Mesenteric fat pad (tissue), 1 donor: Measurements from ENCODE around the gene ATXN7L1. TPM values are rescaled to one million over a fixed set of nuclear protein-coding genes. Genes with fewer than 3 reads are reported as not detected.
"Not testable (repeated sequence)": the region's sequence is repeated elsewhere in the genome, so short reads cannot be mapped to it uniquely, and the experiment has no call there.

Experiments used
- DNase-seq: peaks from one replicate; pipeline ENCODE4 v3.0.0-alpha.2; 2020; ENCODE audit warnings: low spot score
- total RNA-seq: library from RNA; stranded (reverse); fragmentation: NEBNext Ultra II Directional; extraction: Animal tissue kit (Norgen Biotek cat#: 25700); gene quantifications from one replicate; pipeline ENCODE4 v1.2.1, GENCODE V29; 2021
- donor health status: DM: yes; HTN: yes; CAD: no.

Gene ATXN7L1
- total RNA-seq, 1 donor from 2014 or later: 23.8 TPM

GRCh38 chr7:105712877-105713276 lies 163.5 kb downstream of the ATXN7L1 start:
- DNase-seq: no peak

GRCh38 chr7:105711726-105712402 lies 164.5 kb downstream of the ATXN7L1 start:
- DNase-seq: no peak

DNA sequence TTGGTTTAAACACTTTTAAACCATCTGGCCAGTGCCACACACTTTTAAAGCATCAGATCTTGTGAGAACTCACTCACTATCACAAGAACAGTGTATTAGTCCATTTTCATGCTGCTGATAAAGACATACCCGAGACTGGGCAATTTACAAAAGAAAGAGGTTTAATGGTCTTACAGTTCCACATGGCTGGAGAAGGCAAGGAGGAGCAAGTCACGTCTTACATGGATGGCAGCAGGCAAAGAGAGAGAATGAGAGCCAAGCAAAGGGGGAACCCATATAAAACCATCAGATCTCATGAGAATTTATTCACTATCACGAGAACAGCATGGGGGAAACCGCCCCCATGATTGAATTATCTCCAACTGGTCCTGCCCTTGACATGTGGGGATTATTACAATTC lies 165.7 kb downstream of the ATXN7L1 start:
- not testable (repeated sequence) for DNase-seq

GRCh38 chr7:105708763-105709080 lies 167.7 kb downstream of the ATXN7L1 start:
- no peak for DNase-seq

DNA sequence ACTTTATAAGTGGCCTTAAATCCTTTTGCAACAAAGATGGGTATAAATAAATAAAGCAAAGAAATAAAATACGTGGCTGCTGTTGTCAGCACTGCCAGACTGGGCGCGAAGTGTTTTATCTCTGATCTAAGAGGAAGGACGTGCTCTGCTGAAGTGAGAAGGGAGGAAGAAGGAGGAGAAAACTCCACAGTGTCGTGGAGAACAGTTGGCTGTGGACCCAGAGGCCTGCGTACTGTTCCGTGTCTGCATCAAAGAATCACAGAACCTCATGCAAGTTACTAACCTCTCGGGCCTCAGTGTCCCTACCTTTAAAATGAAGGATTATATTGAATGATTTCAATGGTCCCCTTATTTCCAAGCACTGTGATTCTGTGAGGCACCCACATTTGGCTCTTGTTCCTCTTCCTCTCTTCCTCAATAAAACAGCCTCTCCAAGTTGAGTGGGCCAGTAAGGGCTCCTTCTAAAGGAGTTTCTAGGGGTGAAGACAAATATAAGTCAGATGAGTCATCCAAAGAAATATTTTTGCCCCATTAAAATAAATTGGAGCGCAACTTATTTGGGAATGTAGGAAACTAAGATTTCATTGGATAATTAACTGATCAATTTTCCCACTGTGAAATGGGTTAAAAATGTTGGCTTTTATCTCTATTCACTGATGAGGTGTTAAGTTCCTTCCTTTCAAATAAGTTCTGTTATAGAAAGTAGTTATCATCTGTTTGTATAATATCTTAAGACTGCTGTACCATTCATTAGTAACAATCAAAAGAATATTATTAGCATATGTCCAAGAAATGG lies 168.2 kb downstream of the ATXN7L1 start:
- no peak for DNase-seq

DNA sequence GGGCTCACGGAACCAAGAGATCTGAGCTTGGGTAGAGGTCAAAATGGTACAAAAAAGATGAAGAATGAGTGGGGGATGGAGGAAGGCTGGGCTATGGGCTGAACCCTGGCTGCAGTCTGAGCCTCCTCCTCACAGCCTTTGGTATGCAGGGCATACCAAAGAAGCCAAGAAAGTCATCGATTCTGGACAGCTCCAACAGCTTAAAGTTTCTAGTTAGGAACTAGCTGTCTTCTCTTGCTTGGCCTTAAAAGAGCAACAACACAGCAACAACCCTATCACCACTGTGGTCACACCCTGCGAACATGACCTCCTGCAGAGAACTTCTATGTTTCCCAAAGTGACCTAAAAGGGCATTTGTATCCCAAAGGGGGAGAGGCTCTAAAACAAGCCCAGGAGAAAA lies 169.0 kb downstream of the ATXN7L1 start:
- no peak for DNase-seq

DNA sequence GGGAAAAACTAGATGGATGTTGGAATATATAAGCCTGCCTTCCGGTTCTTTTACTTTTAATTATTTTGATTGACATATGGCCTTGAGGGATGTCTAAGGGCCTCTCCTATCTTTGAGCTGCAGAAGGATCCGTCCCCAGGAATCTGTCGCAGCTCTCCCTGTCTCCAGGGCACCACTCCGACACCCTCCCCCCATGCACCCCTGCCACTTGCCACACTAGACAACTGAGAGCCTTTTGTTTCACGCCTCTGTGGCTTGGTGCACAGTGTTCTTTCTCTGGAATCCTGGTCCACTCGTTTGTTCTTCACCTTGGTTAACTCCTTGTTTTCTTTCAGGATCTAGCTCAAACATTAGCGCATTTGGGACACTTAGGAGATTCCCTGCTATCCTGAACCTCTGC lies 171.0 kb downstream of the ATXN7L1 start:
- DNase-seq: no peak

GRCh38 chr7:105703207-105703930 lies 173.0 kb downstream of the ATXN7L1 start:
- no peak for DNase-seq

GRCh38 chr7:105699568-105700236 lies 176.7 kb downstream of the ATXN7L1 start:
- DNase-seq: no peak

DNA sequence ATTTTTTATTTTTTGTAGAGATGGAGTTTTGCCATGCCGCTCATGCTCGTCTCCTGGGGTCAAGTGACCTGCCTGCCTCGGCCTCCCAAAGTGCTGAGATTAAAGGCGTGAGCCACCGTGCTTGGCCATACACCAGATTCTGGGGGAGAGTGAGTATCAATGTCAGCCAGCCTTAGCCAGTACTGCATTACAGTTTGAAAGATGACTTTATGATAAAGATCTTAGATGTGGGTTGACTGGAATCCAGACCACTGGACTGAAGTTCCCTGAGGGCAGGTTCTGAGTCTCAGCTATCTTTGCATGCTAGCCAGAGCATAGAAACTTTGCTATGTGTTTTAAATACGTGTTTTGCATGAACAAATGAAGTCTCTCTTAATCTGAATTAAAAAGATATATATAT lies 177.9 kb downstream of the ATXN7L1 start:
- no peak for DNase-seq

DNA sequence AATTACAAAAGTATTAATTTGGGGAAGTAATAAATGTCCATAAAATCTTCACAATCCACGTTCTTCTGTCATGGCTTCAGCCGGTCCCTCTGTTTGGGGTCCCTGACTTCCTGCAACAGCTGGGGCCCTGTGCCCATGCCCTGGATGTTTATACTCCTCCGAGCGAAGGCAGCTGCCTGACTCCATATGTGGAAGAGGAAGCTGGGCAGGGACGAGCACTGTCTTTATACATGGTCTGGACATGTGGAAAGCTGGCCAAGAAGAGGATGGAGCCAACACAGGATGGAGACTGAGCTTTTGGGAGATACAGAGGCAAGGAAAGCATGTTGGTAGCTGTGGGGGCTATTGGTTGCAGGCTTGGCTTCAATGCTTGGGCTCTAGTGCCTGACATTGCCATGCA lies 178.6 kb downstream of the ATXN7L1 start:
- DNase-seq: no peak

DNA sequence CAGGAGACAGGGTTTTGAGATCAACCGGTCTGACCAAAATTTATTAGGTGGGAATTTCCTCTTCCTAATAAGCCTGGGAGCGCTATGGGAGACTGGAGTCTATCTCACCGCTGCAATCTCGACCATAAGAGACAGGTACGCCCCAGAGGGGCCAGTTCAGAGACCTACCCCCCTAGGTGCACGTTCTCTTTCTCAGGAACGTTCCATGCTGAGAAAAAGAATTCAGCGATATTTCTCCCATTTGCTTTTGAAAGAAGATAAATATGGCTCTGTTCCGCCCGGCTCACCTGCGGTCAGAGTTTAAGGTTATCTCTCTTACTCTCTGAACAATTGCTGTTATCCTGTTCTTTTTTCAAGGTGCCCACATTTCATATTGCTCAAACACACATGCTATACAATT lies 179.2 kb downstream of the ATXN7L1 start:
- DNase-seq: not testable (repeated sequence)

GRCh38 chr7:105693576-105693975 lies 182.8 kb downstream of the ATXN7L1 start:
- no peak for DNase-seq

GRCh38 chr7:105691680-105692564 lies 184.5 kb downstream of the ATXN7L1 start:
- no peak for DNase-seq

DNA sequence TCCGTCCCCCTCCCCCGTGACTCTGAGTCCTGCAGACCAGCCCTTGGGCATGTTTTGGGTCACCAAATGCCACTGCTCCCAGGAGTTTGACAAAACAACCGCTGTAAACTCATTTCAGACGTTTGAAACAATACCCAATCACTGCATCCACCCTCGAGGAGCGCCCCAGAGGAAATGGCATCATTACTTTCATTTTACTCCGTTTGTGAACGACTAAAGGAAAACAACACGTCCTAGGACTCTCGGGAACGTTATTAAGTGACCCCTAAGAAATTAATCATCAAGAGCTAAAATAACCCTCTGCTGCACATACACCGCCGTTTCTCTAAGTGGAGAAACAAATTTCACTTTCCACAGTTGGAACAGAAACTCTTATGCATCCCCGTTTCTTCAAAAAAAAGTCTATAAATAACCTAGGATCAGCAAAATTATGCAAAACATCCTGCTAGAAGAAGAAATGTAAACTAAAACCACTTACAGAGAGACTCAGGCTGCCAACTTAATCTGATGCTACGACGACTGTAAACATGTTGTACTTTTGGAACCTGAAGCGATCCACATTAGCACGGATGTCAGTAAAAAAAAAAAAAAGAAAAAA lies 185.2 kb downstream of the ATXN7L1 start:
- DNase-seq: no peak

DNA sequence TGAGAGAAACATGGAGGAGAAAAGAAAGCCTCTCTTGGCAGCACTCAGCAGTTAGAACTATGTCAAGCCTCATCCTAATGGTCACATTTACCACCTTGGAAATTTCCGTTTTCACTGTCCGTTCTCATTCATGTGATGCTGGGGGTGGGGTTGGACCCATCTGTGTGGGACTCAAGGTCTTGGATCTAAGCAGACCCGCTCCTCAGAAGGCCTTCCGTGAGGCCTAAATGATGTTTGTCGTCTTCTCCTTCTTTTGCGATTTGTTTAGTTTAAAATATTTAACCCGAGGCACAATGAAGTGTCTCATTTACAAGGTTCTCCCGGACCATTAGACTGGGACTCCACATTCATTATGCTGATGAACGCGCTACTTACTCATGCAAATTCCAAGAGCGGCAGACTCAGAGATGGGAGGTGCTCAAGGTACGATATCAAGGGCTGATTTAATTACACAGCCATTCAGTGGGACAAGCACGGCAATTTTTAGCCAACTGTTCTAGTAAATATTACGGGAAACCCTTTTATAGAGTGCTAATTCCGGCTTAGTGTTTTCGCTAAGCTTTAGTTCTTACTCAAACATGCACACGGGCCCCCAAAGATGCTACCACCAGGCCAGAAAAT lies 186.0 kb downstream of the ATXN7L1 start:
- DNase-seq: no peak

- no peak for DNase-seq
Measured at GRCh38 chr7:105689067-105689819, 187.2 kb downstream of the ATXN7L1 start.

DNA sequence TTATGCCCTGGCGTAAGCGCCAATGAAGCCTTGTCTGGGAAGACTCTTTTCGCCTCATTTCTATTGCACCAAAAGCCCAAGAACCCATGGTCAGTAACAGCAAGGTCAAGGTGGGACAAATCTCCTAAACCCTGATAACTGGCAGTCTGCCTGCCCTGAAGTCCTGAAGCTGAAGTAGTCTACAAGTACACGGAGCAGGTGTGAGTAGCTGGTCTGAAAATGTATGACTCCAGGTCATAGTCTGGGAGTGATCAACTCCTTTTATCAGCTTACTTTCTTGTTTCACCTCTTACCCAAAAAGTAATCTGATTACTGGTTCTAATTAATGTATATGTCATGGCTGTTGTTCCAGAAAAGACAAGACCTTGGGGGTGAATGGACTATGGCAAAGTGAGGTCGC lies 187.8 kb downstream of the ATXN7L1 start:
- DNase-seq: no peak

GRCh38 chr7:105685161-105685560 lies 191.2 kb downstream of the ATXN7L1 start:
- DNase-seq: no peak
